HG02970 (cell line): Measurements from ENCODE around the gene DMD.
"Not testable (repeated sequence)": the region's sequence is repeated elsewhere in the genome, so short reads cannot be mapped to it uniquely, and the experiment has no call there.

Source experiments
- ATAC-seq: cut with Tn5 transposase; IDR thresholded peaks from one replicate; pipeline ENCODE4 v1.9.1; 2021; ENCODE audit warnings: mild to moderate bottlenecking, moderate library complexity, moderate number of reproducible peaks; ENCODE audit not compliant: unreplicated experiment, low FRiP score

The DMD gene

GRCh38 chrX:31500921-31501320 is 1710.4 kb downstream of the DMD start:
- ATAC-seq: no peak

GRCh38 chrX:31499109-31499508 is 1712.2 kb downstream of the DMD start:
- ATAC-seq: no peak

GRCh38 chrX:31497086-31497485 is 1714.3 kb downstream of the DMD start:
- no peak for ATAC-seq

- no peak for ATAC-seq
Observed at GRCh38 chrX:31487951-31488350, 1723.4 kb downstream of the DMD start.

- ATAC-seq: no peak
Observed at GRCh38 chrX:31483336-31483735, 1728.0 kb downstream of the DMD start.

GRCh38 chrX:31480696-31481095 is 1730.7 kb downstream of the DMD start:
- no peak for ATAC-seq

- no peak for ATAC-seq
Observed at GRCh38 chrX:31471229-31471628, 1740.1 kb downstream of the DMD start.

- ATAC-seq: not testable (repeated sequence)
Observed at GRCh38 chrX:31470753-31471152, 1740.6 kb downstream of the DMD start.

- no peak for ATAC-seq
Observed at GRCh38 chrX:31464306-31464915, 1746.9 kb downstream of the DMD start.

- no peak for ATAC-seq
Observed at GRCh38 chrX:31461266-31461665, 1750.1 kb downstream of the DMD start.

GRCh38 chrX:31459361-31459760 is 1752.0 kb downstream of the DMD start:
- ATAC-seq: no peak

- no peak for ATAC-seq
Observed at GRCh38 chrX:31449965-31450364, 1761.4 kb downstream of the DMD start.

GRCh38 chrX:31449081-31449480 is 1762.3 kb downstream of the DMD start:
- ATAC-seq: no peak

GRCh38 chrX:31445542-31445941 is 1765.8 kb downstream of the DMD start:
- ATAC-seq: no peak

GRCh38 chrX:31443654-31444053 is 1767.7 kb downstream of the DMD start:
- ATAC-seq: no peak

GRCh38 chrX:31440546-31440945 is 1770.8 kb downstream of the DMD start:
- no peak for ATAC-seq

- ATAC-seq: no peak
Observed at GRCh38 chrX:31436424-31436823, 1774.9 kb downstream of the DMD start.

GRCh38 chrX:31435592-31435991 is 1775.8 kb downstream of the DMD start:
- ATAC-seq: no peak

- ATAC-seq: no peak
Observed at GRCh38 chrX:31433856-31434255, 1777.5 kb downstream of the DMD start.

- ATAC-seq: no peak
Observed at GRCh38 chrX:31429915-31430314, 1781.4 kb downstream of the DMD start.

- no peak for ATAC-seq
Observed at GRCh38 chrX:31423609-31424189, 1787.7 kb downstream of the DMD start.

- ATAC-seq: no peak
Observed at GRCh38 chrX:31421441-31421840, 1789.9 kb downstream of the DMD start.
